ENCODE measurements around the gene TLR4.

The TLR4 gene

GRCh38 chr9:117704024-117704575 is at the start of gene TLR4:
Gene TLR4, plus strand, starts transcription at chr9:117704403. Its CDS starts 70 bp downstream, at chr9:117704473.
- DNase-seq = peak; percentile 98

DNA sequence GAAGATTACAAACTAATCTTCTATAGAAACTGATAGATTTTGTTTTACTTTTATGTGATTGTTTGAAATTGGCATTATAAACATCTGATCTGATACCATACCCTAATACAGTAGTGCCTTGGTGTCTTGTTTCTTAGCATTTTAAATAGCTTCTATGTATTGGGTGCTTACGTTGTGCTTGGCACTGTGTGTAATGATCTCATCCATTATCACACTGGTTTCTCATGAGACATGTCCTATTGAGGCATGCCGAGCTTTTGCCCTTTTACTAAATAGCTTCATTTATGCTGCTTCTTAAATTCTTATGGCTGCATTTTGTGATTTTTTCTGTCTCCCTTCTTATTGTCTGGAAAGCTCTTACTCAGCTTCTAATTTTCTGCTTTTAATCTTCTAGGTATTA is 48.2 kb upstream of the TLR4 start:
- DNase-seq = no peak

DNA sequence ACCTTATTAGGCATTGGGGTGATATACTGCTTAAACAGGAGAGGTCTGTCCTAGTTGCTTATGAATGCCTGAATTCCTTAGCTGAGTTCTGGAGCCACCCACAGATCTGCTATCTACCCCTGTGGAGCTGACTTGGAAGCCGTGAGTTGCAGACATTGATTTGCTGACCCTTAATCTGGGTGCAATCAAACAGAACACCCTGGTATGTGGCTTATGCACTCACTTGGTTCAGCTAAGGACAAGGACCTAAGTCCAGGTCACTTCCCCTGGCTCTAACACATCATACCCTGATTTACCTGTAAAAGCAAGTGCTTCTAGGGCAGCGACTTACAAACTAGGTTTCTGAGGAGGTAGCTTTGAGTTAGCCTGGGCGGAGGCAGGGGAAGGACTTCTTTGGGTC is 41.6 kb upstream of the TLR4 start:
- DNase-seq = no peak

- no peak for DNase-seq
Measured at GRCh38 chr9:117664419-117664818, 39.8 kb upstream of the TLR4 start.

DNA sequence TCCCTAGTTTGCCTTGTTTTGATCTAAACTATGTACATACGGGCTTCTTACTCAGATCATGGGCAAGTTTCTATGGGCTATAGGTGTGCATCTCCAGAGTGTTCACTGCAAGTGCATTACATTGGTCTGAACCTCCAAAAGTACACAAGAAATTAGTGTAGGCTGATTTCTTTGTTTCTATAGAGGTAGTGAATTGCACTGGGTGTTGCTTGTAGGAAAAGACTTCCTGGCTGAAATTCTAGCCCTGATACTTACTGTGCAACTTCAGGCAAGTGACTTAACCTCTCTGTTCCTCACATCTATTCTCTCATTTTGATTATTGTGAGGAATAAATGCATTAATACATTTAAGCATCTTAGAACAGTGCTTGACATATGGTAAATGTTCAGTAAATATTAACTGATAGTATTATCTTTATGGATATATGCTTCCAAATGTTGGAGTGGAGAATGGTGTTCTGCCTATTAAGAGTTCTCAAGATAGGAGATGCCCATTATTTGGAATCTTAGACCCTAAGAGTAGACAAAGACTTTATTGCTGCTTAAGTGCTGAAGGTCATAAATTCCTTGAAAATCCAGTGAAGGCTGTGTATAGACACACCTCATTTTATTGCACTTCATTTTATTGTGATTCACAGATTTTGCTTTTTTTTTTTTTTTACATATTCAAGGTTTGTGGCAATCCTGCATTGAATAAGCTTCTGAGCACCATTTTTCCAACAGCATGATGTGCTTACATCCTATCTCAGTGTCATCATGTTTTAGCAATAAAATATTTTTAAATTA is 38.4 kb upstream of the TLR4 start:
- DNase-seq = no peak

DNA sequence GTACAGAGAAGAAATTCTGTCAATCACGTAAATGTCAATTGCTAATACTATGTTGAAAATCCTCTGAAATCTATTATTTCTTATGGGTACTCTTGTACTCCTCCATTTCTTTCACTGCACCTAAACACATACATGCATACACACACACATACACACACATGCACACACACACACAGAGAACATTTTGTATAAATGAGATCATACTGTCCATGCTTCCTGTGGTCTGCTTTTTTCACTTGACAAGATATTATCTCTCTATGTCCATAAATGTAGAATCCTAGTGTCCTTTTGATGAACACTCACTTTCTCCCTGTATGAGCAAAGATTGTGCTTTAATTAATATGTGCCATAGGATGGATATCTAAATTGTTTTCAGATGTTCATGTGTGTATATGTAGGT is 32.7 kb upstream of the TLR4 start:
- no peak for DNase-seq

GRCh38 chr9:117672369-117672768 is 31.8 kb upstream of the TLR4 start:
- no peak for DNase-seq

GRCh38 chr9:117677572-117677971 is 26.6 kb upstream of the TLR4 start:
- DNase-seq = no peak

DNA sequence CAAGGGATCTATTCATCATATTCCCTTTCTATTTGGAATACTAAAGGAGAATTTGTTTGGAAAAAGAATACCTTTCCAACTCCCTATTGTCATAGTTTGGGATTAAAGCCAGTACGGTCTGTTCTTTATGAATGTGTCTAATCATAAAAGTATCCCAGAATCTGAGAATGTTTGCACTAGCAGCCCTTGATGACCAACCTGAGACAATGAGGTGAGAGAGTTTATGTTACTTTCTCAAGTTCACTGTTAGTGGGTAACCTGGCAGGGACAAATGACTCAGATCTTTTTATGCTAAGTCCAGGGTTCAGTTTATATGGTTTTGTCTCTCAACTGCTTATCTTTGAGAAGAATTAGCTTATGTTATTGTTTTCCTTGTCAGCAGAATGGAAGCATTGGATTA is 25.3 kb upstream of the TLR4 start:
- DNase-seq = no peak

DNA sequence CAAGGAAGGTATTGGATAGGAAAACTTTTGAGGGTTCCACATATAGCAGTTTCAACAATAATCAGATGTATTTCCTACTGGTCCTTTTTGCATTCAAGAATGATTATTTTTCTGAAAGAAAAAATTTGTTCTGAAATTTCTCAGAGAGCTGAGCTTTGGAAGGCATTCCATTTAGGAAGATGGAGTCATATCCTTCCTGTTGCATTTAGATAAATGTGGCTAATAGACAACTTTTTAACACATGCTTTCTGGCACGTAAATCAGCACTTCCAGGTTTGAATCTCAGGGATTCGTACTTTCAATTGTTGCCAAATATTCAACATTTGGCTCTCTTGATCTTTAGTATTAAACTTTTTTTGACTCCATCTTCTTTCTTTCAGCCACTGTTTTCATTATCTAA is 24.8 kb upstream of the TLR4 start:
- DNase-seq = no peak

- DNase-seq = peak; percentile 19
Measured at GRCh38 chr9:117681888-117682287, 22.3 kb upstream of the TLR4 start.

- no peak for DNase-seq
Measured at GRCh38 chr9:117682955-117683710, 21.1 kb upstream of the TLR4 start.

- DNase-seq = no peak
Measured at GRCh38 chr9:117687532-117687931, 16.7 kb upstream of the TLR4 start.

DNA sequence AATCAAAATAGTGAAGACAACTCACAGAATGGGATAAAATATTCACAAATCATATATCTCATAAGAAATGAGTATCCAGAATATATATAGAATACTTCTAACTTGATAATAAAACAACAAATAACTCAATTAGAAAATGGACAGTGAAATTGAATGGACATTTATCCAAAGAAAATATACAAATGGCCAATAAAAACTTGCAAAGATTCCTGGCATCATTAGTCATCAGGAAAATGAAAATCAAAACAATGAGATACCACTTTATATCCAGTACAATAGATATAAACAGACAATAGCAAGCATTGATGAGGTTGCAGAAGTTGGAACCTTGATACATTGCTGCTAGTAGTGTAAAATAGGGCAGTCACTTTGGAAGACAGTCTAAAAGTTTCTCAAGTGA is 12.8 kb upstream of the TLR4 start:
- DNase-seq = no peak

DNA sequence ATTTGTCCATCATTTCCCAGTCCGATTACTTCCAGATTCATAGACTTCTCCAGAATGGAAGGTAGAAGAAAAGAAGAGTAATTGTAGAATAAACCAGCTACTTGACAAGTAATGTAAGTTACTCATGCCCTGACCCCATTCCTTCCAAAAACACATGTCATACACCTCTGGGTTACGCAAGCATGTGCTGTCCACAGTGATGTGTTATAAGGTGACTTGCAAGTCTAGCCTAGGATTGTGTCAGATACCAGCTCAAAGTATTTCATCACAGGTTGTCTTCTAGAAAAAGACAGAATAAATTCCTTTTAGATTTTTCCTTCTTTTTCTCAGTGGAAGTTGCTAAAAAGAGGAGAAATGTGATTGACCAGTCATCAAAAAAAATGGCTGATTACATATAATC is 8.0 kb upstream of the TLR4 start:
- DNase-seq = peak; percentile 71

DNA sequence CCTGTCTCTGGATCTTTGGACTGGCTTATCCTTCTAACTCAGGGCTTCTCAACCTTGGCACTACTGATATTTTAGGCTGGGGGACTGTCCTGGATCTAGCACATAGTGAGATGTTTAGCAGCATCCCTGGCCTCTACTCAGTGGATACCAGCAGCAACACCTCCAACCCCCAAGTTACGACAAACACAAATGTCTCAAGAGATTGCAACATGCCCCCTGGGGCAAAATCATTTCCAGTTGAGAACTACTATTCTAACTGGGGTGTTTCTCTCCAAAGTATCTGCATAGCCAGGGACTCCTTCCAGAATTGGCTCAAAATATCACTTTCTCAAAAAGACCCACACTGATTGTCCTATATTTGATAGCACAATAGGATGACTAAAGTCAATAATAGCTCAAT is 7.2 kb upstream of the TLR4 start:
- DNase-seq = no peak

- DNase-seq = peak; percentile 94
Measured at GRCh38 chr9:117703537-117703936, 666 bp upstream of the TLR4 start.

DNA sequence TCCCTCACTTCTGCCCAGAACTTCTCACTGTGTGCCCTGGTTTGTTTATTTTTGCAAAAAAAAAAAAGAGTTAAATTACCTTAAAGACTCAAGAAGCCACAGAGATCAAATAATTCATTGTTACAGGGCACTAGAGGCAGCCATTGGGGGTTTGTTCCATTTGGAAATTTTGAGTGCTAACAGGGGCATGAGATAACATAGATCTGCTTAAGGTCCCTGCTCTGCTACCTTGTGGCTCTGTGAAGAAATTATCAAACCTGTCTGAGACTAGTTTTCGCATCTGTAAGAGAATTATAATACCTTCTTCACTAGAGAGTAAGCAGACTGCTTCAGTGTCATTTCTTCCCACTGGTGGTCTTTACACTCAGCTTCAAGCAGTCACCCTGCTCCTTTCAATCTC is 394 bp downstream of the TLR4 start:
- DNase-seq = no peak

DNA sequence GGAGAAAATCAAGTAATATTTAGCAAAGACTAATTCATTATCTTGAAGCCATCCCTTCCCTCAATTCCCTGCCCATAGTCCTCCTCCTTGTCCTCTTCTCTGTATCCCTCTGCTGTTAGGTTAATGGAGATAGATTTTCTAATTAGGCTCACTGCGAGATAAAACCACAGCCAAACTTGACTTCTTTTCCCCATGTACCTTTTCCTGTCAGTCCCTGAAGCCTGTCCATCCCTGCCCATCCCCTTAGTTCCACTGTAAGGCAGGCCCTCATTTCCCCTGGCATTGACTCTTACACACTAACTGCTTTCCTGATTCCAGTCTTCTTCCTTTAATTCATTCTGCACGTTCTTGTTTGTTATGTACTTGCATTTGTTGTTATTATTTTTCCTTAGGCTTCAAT is 1.2 kb downstream of the TLR4 start:
- DNase-seq = no peak

- DNase-seq = peak; percentile 55
Measured at GRCh38 chr9:117706421-117707116, 2.4 kb downstream of the TLR4 start.

GRCh38 chr9:117707561-117707960 is 3.4 kb downstream of the TLR4 start:
- no peak for DNase-seq

DNA sequence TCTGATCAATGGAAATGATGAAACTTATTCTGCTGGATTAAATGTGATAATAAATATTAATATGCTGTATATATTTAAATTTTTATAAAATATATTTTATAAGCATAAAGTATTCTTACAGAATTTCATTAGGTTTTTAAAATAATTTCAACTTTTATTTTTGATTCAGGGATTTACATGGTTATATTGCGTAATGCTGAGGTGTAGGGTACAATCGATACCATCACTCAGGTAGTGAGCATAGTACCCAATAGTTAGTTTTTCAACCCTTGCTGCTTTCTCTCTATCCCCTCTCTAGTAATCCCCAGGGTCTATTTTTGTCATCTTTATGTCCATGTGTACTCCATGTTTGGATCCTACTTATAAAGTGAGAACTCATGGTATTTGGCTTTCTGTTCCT is 5.7 kb downstream of the TLR4 start:
- no peak for DNase-seq

DNA sequence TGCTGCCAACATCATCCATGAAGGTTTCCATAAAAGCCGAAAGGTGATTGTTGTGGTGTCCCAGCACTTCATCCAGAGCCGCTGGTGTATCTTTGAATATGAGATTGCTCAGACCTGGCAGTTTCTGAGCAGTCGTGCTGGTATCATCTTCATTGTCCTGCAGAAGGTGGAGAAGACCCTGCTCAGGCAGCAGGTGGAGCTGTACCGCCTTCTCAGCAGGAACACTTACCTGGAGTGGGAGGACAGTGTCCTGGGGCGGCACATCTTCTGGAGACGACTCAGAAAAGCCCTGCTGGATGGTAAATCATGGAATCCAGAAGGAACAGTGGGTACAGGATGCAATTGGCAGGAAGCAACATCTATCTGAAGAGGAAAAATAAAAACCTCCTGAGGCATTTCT is 10.1 kb downstream of the TLR4 start:
- no peak for DNase-seq
